Natural killer cell (primary cell): ENCODE results near the gene KCNQ2. TPM values are rescaled to one million over a fixed set of nuclear protein-coding genes. Genes with fewer than 3 reads are reported as not detected.

Source experiments
- ATAC-seq, 3 donors: fragments of 150-1000 bp in 2 of 3; fragments of 200-7000 bp in 1 of 3; cut with Tn5 transposase; 1 replicate in 1 of 3; 2 replicates in 2 of 3; pipeline ENCODE4 v1.10.0; 2021; ENCODE audit warnings: mild to moderate bottlenecking in 2 of 3, moderate library complexity in 2 of 3
- DNase-seq, 2 donors: peaks; one replicate each; pipeline versions ENCODE4 v3.0.0 to v3.0.0-alpha.2; 2013 to 2021; ENCODE audit warnings: mixed read lengths in 1 of 2
- H3K27ac ChIP-seq: one replicate; pipeline ENCODE4 v1.5.1; 2013; ENCODE audit warnings: mild to moderate bottlenecking, low read length
- H3K27me3 ChIP-seq: one replicate; pipeline ENCODE4 v1.6.1; 2013; ENCODE audit warnings: low read length; ENCODE audit not compliant: control insufficient read depth, insufficient read depth
- H3K36me3 ChIP-seq: one replicate; pipeline ENCODE4 v1.6.1; 2013; ENCODE audit warnings: low read length; ENCODE audit not compliant: control insufficient read depth, insufficient read depth
- H3K4me1 ChIP-seq: one replicate; pipeline ENCODE4 v1.6.1; 2013; ENCODE audit warnings: low read length; ENCODE audit not compliant: control insufficient read depth, insufficient read depth
- H3K4me3 ChIP-seq: one replicate; pipeline ENCODE4 v1.5.1; 2013; ENCODE audit warnings: low read length
- H3K9me3 ChIP-seq: one replicate; pipeline ENCODE4 v1.6.1; 2013; ENCODE audit warnings: low read length; ENCODE audit not compliant: control insufficient read depth, insufficient read depth
- H3K27ac Mint-ChIP-seq, 2 donors: one replicate each; pipeline ENCODE4 v1.8.0; 2022; ENCODE audit warnings: mild to moderate bottlenecking in 2 of 2, mixed read lengths in 2 of 2, moderate library complexity in 1 of 2
- H3K27me3 Mint-ChIP-seq, 2 donors: one replicate each; pipeline ENCODE4 v1.8.0; 2022; ENCODE audit warnings: low read depth in 2 of 2, mixed read lengths in 2 of 2
- H3K36me3 Mint-ChIP-seq: one replicate; pipeline ENCODE4 v1.8.0; 2022; ENCODE audit warnings: mixed read lengths
- H3K4me1 Mint-ChIP-seq, 2 donors: one replicate each; pipeline ENCODE4 v1.8.0; 2022; ENCODE audit warnings: mixed read lengths in 2 of 2
- H3K4me3 Mint-ChIP-seq: one replicate; pipeline ENCODE4 v1.8.0; 2022; ENCODE audit warnings: mild to moderate bottlenecking, moderate library complexity, mixed read lengths
- H3K9me3 Mint-ChIP-seq, 2 donors: one replicate each; pipeline ENCODE4 v1.8.0; 2022; ENCODE audit warnings: mixed read lengths in 2 of 2
- CTCF ChIP-seq: fragments of 200-600 bp; IDR thresholded peaks from one replicate; pipeline ENCODE4 v1.8.0; 2022; ENCODE audit warnings: antibody characterized with exemption
- WGBS: methylation state at CpG from one replicate; pipeline ENCODE4 v1.1.7; 2013; ENCODE audit warnings: missing lambda C conversion rate; ENCODE audit not compliant: insufficient coverage; 5-methylcytosine and 5-hydroxymethylcytosine counted together
- intact Hi-C: fragments of 100-400 bp; cut with micrococcal nuclease; formaldehyde crosslinking; loops from one replicate; pipeline ENCODE4 v1.14.2; 2022
- total RNA-seq, 4 donors: library from RNA; stranded (reverse); fragments of 120-200 nt in 1 of 4; gene quantifications; one replicate each; pipeline versions ENCODE4 v1.2.3 to v1.2.4, GENCODE V29; 2013 to 2022

KCNQ2 gene
- total RNA-seq, 3 donors from 2014 or later (not counting 1 experiment from before 2014, with no cell fraction given), result not detected

GRCh38 chr20:63403403-63404105 is 68.9 kb downstream of the KCNQ2 start:
- Histone ChIP-seq H3K4me3 (no peak overlapping the region), H3K36me3 (no peaks in the 10 kb centered on the region), H3K4me1 (no peaks in the 10 kb centered on the region), H3K27me3 (no peaks in the 10 kb centered on the region), H3K27ac (no peak overlapping the region), H3K9me3 (no peaks in the 10 kb centered on the region)
- TF ChIP-seq CTCF, result no peak
- Mint-ChIP-seq H3K27ac (no peak overlapping the region), H3K36me3 (no peaks in the 10 kb centered on the region), H3K27me3 (no peaks in the 10 kb centered on the region), H3K4me1 (no peaks in the 10 kb centered on the region), H3K9me3 (no peaks in the 10 kb centered on the region), H3K4me3 (no peak overlapping the region)
- ATAC-seq (no peak), DNase-seq (no peak)
- WGBS, result 91% methylated on average over 19 of the region's 19 CpGs
- intact Hi-C loops, result no loop called here

- WGBS, result 47% methylated on average over 9 of the region's 9 CpGs
- Mint-ChIP-seq H3K36me3 (no peaks in the 10 kb centered on the region), H3K27me3 (no peaks in the 10 kb centered on the region), H3K4me3 (no peak overlapping the region), H3K27ac (no peak overlapping the region), H3K9me3 (no peaks in the 10 kb centered on the region), H3K4me1 (no peaks in the 10 kb centered on the region)
- ATAC-seq (no peak), DNase-seq (no peak)
- TF ChIP-seq CTCF, result no peak
- no peak overlapping the region for H3K4me3 ChIP-seq
- H3K27ac ChIP-seq, result no peak overlapping the region
- no peaks in the 10 kb centered on the region for H3K27me3 ChIP-seq
- no peaks in the 10 kb centered on the region for H3K9me3 ChIP-seq
- H3K36me3 ChIP-seq, result no peaks in the 10 kb centered on the region
- intact Hi-C loops, result no loop called here
- H3K4me1 ChIP-seq, result no peaks in the 10 kb centered on the region
Measured at GRCh38 chr20:63402860-63403220, 69.6 kb downstream of the KCNQ2 start.

- no peak for ATAC-seq
- Histone ChIP-seq H3K4me1 (no peaks in the 10 kb centered on the region), H3K27me3 (no peaks in the 10 kb centered on the region), H3K36me3 (no peaks in the 10 kb centered on the region), H3K27ac (no peak overlapping the region), H3K9me3 (no peaks in the 10 kb centered on the region), H3K4me3 (no peak overlapping the region)
- Mint-ChIP-seq H3K4me1 (no peaks in the 10 kb centered on the region), H3K27ac (no peak overlapping the region), H3K36me3 (no peaks in the 10 kb centered on the region), H3K27me3 (no peaks in the 10 kb centered on the region), H3K9me3 (no peaks in the 10 kb centered on the region), H3K4me3 (no peak overlapping the region)
- intact Hi-C loops, result no loop called here
- 69% methylated on average over 24 of the region's 24 CpGs for WGBS
- no peak for DNase-seq
- no peak for TF ChIP-seq CTCF
Measured at GRCh38 chr20:63402181-63402859, 70.1 kb downstream of the KCNQ2 start.
